IPS DF 4.7 (cell line): Measurements from ENCODE around the gene COA8.

Experiments
- DNase-seq: peaks from one replicate; pipeline ENCODE4 v3.0.0-alpha.2; 2013; ENCODE audit warnings: low spot score; ENCODE audit errors: extremely low read depth

The COA8 gene

GRCh38 chr14:103562429-103563225 is at the start of gene COA8, which contains the start of gene BAG5:
TSS of gene COA8 (plus strand) at chr14:103562960. CDS start at chr14:103563002, 42 bp downstream.
TSS of gene BAG5 (minus strand) at chr14:103562657. CDS start at chr14:103561164, 1,493 bp downstream.
- DNase-seq = no peak

- DNase-seq = no peak
Observed at GRCh38 chr14:103514596-103515421, 48.0 kb upstream of the COA8 start.

GRCh38 chr14:103516426-103517173 is 46.2 kb upstream of the COA8 start:
- DNase-seq = no peak

- DNase-seq = no peak
Observed at GRCh38 chr14:103517174-103517566, 45.6 kb upstream of the COA8 start.

- DNase-seq = no peak
Observed at GRCh38 chr14:103517721-103518421, 44.9 kb upstream of the COA8 start.

- no peak for DNase-seq
Observed at GRCh38 chr14:103518422-103519042, 44.2 kb upstream of the COA8 start.

- DNase-seq = no peak
Observed at GRCh38 chr14:103519043-103519836, 43.5 kb upstream of the COA8 start.

GRCh38 chr14:103519837-103520212 is 42.9 kb upstream of the COA8 start:
- no peak for DNase-seq

- DNase-seq = no peak
Observed at GRCh38 chr14:103520269-103520656, 42.5 kb upstream of the COA8 start.

GRCh38 chr14:103520657-103521437 is 41.9 kb upstream of the COA8 start:
- no peak for DNase-seq

- no peak for DNase-seq
Observed at GRCh38 chr14:103521438-103521950, 41.3 kb upstream of the COA8 start.

GRCh38 chr14:103521951-103522563 is 40.7 kb upstream of the COA8 start:
- no peak for DNase-seq

- DNase-seq = no peak
Observed at GRCh38 chr14:103522649-103523574, 39.8 kb upstream of the COA8 start, which contains the start of gene CKB. TSS of gene CKB (minus strand) at chr14:103522830. CDS start at chr14:103522493, 337 bp downstream.

GRCh38 chr14:103523575-103523954 is 39.2 kb upstream of the COA8 start:
- DNase-seq = no peak

- no peak for DNase-seq
Observed at GRCh38 chr14:103524002-103524935, 38.5 kb upstream of the COA8 start.
